DND-41 (cell line): ENCODE data around the gene ATG14.

Experiments used
- CTCF ChIP-seq: IDR thresholded peaks from 2 replicates; pipeline ENCODE4 v1.5.1; 2012; ENCODE audit warnings: borderline replicate concordance, low read length, moderate library complexity, mild to moderate bottlenecking; ENCODE audit not compliant: poor library complexity, severe bottlenecking; ENCODE audit errors: extremely low read depth
- EZH2 ChIP-seq: IDR thresholded peaks from 3 replicates; pipeline ENCODE4 v1.6.1; 2012; ENCODE audit warnings: borderline replicate concordance, low read depth, mild to moderate bottlenecking, moderate library complexity, low read length, inconsistent platforms; ENCODE audit not compliant: severe bottlenecking

GRCh38 chr14:55328317-55328716, 83.3 kb downstream of the ATG14 start:
- no peak for TF ChIP-seq EZH2
- no peak for TF ChIP-seq CTCF
